HG03558 (cell line): Measurements from ENCODE around the gene NCKAP5.

Source experiments
- ATAC-seq: cut with Tn5 transposase; IDR thresholded peaks from one replicate; pipeline ENCODE4 v1.9.1; 2021; ENCODE audit warnings: moderate number of reproducible peaks; ENCODE audit not compliant: unreplicated experiment; ENCODE audit errors: extremely low read depth

The NCKAP5 gene

DNA sequence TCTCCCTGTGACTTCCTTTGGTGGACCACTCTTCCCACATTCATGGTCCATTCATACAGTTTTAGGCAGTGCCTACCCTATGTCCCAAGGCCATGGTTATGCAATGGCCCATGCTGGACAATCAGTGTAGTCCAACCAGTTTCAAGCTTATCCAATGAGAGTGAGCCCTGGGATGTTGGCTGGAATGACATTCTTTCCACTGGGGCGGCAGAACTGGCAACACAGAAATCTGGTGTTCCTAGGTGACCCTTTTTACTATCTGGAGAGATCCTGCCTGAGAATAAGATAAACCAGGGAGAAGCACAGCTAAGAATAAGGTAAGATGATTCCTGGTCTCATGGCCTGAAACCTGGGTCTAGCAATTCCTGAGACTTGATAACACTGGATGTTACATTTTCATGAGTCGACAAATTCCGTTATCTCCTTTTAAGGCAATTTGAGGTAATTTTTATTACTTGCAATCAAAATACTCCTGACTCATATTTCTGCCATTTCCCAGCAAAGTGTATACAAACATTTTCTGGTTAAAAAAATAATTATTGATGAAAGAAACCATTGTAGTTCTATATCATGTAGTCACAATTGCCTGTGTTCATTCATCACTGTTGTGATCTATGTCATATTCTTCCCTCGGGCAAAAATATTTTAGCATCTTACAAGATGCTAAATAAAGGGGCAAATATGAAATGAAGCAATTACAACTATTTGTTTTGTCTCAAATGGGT lies 626.8 kb downstream of the NCKAP5 start:
- no peak for ATAC-seq

DNA sequence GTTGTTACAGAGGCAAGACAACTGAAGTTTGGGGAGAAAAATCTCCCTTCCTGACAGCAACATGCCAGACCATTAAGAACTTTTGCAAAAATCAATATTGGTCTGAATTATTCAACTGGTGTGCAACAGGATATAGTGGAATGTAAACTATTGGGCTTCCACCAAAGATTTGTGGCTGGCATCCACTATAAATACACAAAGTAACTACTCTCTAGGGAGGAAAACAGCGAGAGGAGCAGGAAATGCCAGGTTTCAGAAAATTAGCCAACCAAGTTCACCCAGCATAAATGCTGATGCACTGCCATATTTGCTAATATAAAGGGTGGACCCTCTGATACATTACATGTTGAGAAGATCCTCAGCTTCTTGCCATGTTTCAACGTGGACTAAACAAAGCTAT lies 630.6 kb downstream of the NCKAP5 start:
- ATAC-seq = no peak

DNA sequence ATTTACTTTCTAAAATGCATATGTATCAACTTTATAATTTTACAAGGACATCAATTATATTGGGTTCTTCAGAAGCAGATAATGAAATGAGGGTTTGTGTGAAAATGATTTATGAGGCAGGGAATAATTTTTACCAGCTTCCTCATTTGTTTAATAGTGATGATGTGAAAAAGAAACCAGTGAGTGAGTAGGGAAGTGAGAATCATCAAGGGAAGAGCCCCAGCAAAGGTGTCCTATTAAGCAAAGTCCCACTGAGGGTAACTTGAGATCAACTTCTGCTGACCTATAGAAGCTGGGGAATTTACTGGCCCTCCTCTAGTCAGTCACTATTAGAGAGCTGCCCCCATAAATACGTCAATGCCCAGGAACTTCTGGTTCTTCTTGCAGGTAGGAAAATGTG lies 631.5 kb downstream of the NCKAP5 start:
- ATAC-seq = peak; percentile 83

GRCh38 chr2:132936261-132936660 lies 632.0 kb downstream of the NCKAP5 start:
- no peak for ATAC-seq

- no peak for ATAC-seq
Observed at GRCh38 chr2:132929786-132930185, 638.5 kb downstream of the NCKAP5 start.

DNA sequence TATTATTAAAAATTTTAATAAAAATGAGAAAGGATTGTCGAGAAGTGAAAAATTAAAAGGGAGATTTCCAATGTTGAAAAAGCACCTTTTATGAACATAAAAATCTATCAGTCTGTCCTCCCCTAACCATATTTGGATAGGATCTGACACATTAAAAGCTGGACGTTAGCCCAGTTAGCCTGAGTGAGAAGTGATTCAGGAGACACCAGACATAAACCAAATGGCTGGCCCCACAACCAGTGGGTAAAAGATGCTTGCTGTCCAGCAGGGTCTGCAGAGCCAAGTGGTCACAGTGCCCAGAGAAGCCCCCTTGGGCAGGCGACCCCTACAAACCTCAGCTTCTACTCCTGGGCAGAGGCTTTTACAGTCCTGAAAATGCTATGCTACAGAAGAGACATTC lies 644.5 kb downstream of the NCKAP5 start:
- no peak for ATAC-seq

DNA sequence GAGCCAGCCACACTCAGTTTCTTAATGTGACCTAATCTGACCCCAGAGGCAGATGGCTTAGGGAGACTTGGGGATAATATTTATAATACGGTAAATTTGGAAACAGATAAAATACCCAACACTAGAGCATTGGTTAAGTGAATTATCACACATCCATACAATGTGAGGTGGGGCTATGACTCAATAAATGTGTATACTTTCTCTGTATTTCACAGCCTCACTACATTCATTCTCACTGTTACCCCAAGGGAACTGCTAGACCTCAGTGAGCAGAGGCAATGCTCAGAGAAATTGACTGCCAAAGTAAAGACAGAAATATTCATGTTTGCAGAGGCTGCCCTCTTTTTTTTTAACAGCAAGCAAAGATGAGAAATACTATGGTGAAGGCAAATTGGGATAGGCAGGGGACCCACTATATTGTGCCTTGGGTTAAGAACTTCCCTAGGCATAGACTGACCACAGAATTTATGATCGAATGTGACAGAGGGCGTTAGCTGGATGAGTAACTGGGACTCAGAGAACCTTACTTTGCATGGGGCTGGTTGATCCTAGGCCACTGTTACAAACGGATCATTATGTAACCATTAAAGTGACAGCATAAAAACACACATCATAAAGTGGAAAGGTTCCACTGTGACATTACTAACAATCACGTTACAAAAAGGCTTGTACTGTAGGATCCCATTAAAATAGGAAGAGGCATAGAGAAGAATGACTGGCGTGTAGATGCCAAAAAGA lies 652.3 kb downstream of the NCKAP5 start:
- ATAC-seq = no peak

- ATAC-seq = no peak
Observed at GRCh38 chr2:132911726-132912724, 656.2 kb downstream of the NCKAP5 start.

DNA sequence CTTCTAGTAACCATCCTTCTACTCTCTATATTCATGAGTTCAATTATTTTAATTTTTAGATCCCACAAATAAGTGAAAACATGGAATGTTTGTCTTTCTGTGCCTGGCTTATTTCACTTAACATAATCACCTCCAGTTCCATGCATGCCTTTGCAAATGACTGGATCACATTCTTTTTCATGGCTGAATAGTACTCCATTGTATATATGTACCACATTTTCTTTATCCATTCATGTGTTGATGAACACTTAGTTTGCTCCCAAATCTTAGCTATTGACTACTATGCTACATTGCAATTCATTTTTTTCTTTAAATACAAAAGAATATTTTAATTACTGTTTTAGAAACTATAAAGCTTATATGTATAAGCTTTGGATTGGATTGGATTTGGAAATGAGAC lies 657.8 kb downstream of the NCKAP5 start:
- ATAC-seq = no peak

GRCh38 chr2:132909427-132909826 lies 658.8 kb downstream of the NCKAP5 start:
- ATAC-seq = no peak

- no peak for ATAC-seq
Observed at GRCh38 chr2:132904142-132904842, 664.0 kb downstream of the NCKAP5 start.

DNA sequence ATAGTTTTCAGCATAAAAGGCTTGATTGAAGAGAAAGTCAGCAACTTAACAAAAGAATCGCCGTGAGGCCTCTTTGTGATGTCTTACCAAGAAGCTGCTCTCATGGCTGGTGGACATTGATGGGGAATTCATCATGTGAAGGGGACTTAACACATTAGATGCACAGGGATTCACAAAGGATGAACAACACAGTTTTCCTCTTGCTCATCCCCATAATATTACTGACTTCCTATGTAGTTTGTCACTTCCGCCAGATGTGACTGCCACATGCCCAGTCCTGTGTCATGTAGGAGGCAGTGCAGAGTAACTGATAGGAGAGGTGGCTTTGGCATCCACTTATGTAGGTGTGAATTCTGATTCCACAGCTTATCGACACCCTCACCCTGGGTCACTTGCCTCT lies 665.6 kb downstream of the NCKAP5 start:
- no peak for ATAC-seq

GRCh38 chr2:132901661-132902060 lies 666.6 kb downstream of the NCKAP5 start:
- ATAC-seq = no peak

GRCh38 chr2:132897111-132897510 lies 671.2 kb downstream of the NCKAP5 start:
- ATAC-seq = no peak

DNA sequence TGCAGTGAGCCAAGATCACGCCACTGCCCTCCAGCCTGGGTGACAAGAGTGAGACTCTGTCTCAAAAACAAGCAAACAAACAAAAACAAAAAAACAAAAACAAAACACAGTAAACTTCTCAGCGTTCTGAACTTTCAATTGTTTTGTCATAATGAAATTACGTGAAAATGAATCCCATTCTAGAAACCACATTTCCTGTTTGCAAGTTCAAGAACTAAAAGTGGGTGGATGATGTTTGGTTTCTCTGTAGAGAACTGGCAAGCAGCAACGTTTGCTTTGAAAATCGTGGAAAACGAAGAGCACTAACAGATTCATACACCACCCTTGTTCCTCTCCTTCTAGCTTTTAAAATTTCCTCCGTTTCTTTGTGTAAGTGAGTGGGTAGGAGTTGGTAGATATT lies 672.2 kb downstream of the NCKAP5 start:
- no peak for ATAC-seq

DNA sequence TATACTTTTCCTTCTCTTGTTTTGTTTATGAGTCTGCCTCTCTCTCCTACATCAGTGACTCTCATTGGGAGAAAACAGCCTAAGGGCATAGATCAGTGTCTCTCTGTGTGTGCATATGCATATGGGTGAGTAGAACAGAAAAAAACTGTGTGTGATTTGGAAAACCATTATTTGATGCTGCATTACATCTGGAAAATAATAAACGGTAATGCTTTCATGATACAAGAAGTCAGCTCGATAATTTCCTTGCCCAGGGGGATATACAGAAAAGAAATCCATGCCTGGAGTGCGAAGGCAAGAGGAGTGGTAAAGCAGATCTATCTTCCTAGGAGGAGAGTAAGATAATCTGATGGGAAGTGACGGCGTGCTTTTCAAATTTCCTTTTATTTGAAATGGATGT lies 676.8 kb downstream of the NCKAP5 start:
- no peak for ATAC-seq

- no peak for ATAC-seq
Observed at GRCh38 chr2:132886574-132886973, 681.7 kb downstream of the NCKAP5 start.

- no peak for ATAC-seq
Observed at GRCh38 chr2:132884705-132885104, 683.6 kb downstream of the NCKAP5 start.

DNA sequence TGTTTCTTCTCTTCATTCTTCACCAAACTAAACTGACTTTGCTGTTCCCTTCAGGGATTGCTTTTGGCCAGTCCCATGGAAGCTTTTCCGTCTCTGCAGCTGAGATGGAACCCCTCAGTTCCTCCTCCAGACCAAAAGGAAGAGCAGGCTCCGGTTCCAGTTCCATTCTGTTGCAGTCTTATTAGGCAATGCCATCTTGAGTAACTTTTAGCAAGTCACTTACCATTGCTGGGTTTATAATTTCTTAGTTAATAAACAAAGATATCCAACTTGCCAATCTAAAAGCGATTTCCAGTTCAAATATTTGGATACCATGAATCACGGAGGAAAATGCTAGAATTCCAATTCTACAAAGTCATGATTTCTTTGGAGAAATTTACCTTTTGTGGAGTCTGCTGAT lies 684.0 kb downstream of the NCKAP5 start:
- ATAC-seq = no peak

DNA sequence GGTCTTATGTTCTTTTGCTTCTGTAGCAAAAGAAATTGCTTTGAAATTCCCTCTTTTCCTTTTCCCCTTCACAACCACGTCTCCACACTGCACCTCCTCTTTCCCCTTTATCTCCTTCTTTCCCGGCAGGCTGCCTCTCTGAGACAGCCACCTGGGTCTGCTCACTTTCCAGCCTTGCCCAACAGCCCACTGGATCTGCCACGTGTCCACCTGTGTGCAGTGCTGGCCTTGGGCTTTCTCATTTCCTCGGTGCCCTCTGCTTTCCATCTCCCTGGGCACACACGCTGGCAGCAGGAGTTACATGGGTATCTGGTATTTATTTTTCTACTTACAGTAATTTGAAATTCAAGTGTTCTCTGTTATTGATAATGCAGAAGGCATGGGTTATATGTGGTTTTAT lies 684.8 kb downstream of the NCKAP5 start:
- no peak for ATAC-seq
